GM12878 (cell line): ENCODE data around the gene MYH10. TPM values are rescaled to one million over a fixed set of nuclear protein-coding genes. Genes with fewer than 3 reads are reported as not detected.

Experiments
- ATAC-seq: fragments of 200-7000 bp; cut with Tn5 transposase; 3 replicates; pipeline ENCODE4 v1.9.1; 2020; ENCODE audit warnings: mild to moderate bottlenecking, moderate library complexity
- BruUV-seq: library from RNA; stranded (reverse); fragments of 400-500 nt; replicated peaks from 2 replicates; lab custom pipeline; 2021; lab: Mats Ljungman, UMichigan
- CTCF ChIA-PET: fragments of 300-600 bp; sonication (Branson Sonifier 250); formaldehyde crosslinking; extraction: SDS; loops from one replicate; lab custom pipeline; 2021; ENCODE audit warnings: inconsistent platforms; lab: Yijun Ruan, JAX
- POLR2A ChIA-PET: fragments of 350-600 bp; formaldehyde crosslinking; extraction: SDS; loops from one replicate; lab custom pipeline; 2021; ENCODE audit warnings: inconsistent platforms; lab: Charles Lee
- RAD21 ChIA-PET: fragments of 300-600 bp; sonication (Branson Sonifier 250); formaldehyde crosslinking; loops from one replicate; lab custom pipeline; 2023; ENCODE audit warnings: antibody characterized with exemption; ENCODE audit not compliant: unreplicated experiment; lab: Charles Lee
- SMC1A ChIA-PET: fragments of 300-600 bp; sonication (Branson Sonifier 250); formaldehyde crosslinking; loops from one replicate; lab custom pipeline; 2023; ENCODE audit not compliant: unreplicated experiment, uncharacterized antibody; lab: Charles Lee
- DNase-seq: peaks from one replicate; pipeline ENCODE4 v3.0.0-alpha.2; 2011; ENCODE audit warnings: low read depth, low spot score
- FAIRE-seq: peaks from 3 replicates; lab custom pipeline; 2011; peaks lifted over from hg19 to GRCh38; lab: Jason Lieb, UNC
- H2AFZ ChIP-seq: 2 replicates; pipeline ENCODE4 v1.6.0; 2011; ENCODE audit warnings: low read depth, low read length, control low read depth; ENCODE audit not compliant: control insufficient read depth
- H3K27ac ChIP-seq: 2 replicates; pipeline ENCODE4 v1.5.1; 2011; ENCODE audit warnings: control low read depth; ENCODE audit not compliant: control insufficient read depth, insufficient read depth
- H3K27me3 ChIP-seq, 2 experiments: replicated peaks in 1 of 2; 2 replicates each; pipeline versions ENCODE4 v1.6.0 to v1.6.1; 2011; ENCODE audit warnings: low read length in 1 of 2; ENCODE audit not compliant: control insufficient read depth in 2 of 2, insufficient read depth in 2 of 2
- H3K36me3 ChIP-seq, 2 experiments: 2 replicates each; pipeline ENCODE4 v1.5.1; 2011; ENCODE audit warnings: low read length in 1 of 2; ENCODE audit not compliant: control insufficient read depth in 2 of 2, insufficient read depth in 2 of 2
- H3K4me1 ChIP-seq: 2 replicates; pipeline ENCODE4 v1.6.1; 2011; ENCODE audit warnings: mild to moderate bottlenecking, low read length, moderate library complexity, mixed read lengths; ENCODE audit not compliant: control insufficient read depth, insufficient read depth
- H3K4me2 ChIP-seq: 2 replicates; pipeline ENCODE4 v1.6.0; 2011; ENCODE audit warnings: control low read depth; ENCODE audit not compliant: control insufficient read depth, insufficient read depth
- H3K4me3 ChIP-seq: fragments of 200-600 bp; sonication (generic); 2 replicates; pipeline ENCODE4 v1.5.1; 2016
- H3K79me2 ChIP-seq: 2 replicates; pipeline ENCODE4 v1.6.0; 2011; ENCODE audit warnings: low read length; ENCODE audit not compliant: control insufficient read depth, insufficient read depth
- H3K9ac ChIP-seq: 2 replicates; pipeline ENCODE4 v1.8.0; 2011; ENCODE audit warnings: low read length, control low read depth, mixed read lengths; ENCODE audit not compliant: control insufficient read depth, insufficient read depth
- H3K9me3 ChIP-seq: replicated peaks from 3 replicates; pipeline ENCODE4 v1.5.1; 2011; ENCODE audit warnings: mild to moderate bottlenecking, low read length; ENCODE audit not compliant: control insufficient read depth, insufficient read depth
- H4K20me1 ChIP-seq: 2 replicates; pipeline ENCODE4 v1.6.0; 2011; ENCODE audit not compliant: control insufficient read depth, insufficient read depth
- CBFB ChIP-seq: IDR thresholded peaks from 2 replicates; pipeline ENCODE4 v1.6.1; 2016; ENCODE audit warnings: antibody characterized with exemption, low read depth
- MEF2A ChIP-seq: IDR thresholded peaks from 2 replicates; pipeline ENCODE4 v1.6.1; 2011; ENCODE audit warnings: low read depth, mild to moderate bottlenecking, low read length, moderate library complexity; ENCODE audit not compliant: insufficient read depth
- PKNOX1 ChIP-seq: fragments of 450-650 bp; IDR thresholded peaks from 2 replicates; pipeline ENCODE4 v1.6.1; 2016; ENCODE audit warnings: mild to moderate bottlenecking
- RAD51 ChIP-seq: fragments of 450-650 bp; IDR thresholded peaks from 2 replicates; pipeline ENCODE4 v1.6.1; 2016; ENCODE audit warnings: moderate library complexity, mild to moderate bottlenecking, inconsistent platforms
- TCF12 ChIP-seq: IDR thresholded peaks from 2 replicates; pipeline ENCODE4 v1.6.1; 2011; ENCODE audit warnings: low read depth, mild to moderate bottlenecking, low read length
- ZBTB33 ChIP-seq: fragments of 450-650 bp; IDR thresholded peaks from 2 replicates; pipeline ENCODE4 v1.6.1; 2017; ENCODE audit warnings: mild to moderate bottlenecking
- ZBTB4 ChIP-seq: fragments of 450-650 bp; formaldehyde crosslinking; IDR thresholded peaks from 2 replicates; pipeline ENCODE4 v1.4.0; 2022; ENCODE audit warnings: mild to moderate bottlenecking, moderate library complexity
- WGBS: methylation state at CpG from one replicate; pipeline ENCODE4 v1.1.6; 2016; ENCODE audit warnings: low lambda C conversion rate; ENCODE audit not compliant: insufficient replicate concordance, insufficient coverage; ENCODE audit errors: missing lambda C conversion rate; 5-methylcytosine and 5-hydroxymethylcytosine counted together
- in situ Hi-C: fragments of 300-500 bp; cut with MboI; formaldehyde crosslinking; loops from 9 replicates; pipeline ENCODE4 v1.14.3; 2018; ENCODE audit warnings: mixed read lengths
- intact Hi-C: fragments of 100-400 bp; cut with micrococcal nuclease; formaldehyde crosslinking; loops from one replicate; pipeline ENCODE4 v1.14.2; 2022; ENCODE audit not compliant: unreplicated experiment
- polyA plus RNA-seq, 11 experiments: library from polyadenylated mRNA; depleted of rRNA in 4 of 11; unstranded in 6 of 11; stranded (reverse) in 5 of 11; fragments of >200 nt; fragmentation: Nextera tagmentation in 4 of 11; fragmentation: Illumina TruSeq in 1 of 11; extraction: Ambion mirVana in 4 of 11; extraction: Trizol in 1 of 11; gene quantifications; 1 replicate in 1 of 11; 2 replicates in 10 of 11; pipeline versions ENCODE4 v1.2.1 to v1.2.3, GENCODE V29; 2011 to 2016; ENCODE audit warnings: inconsistent platforms in 2 of 11, missing spikeins in 2 of 11, low read depth in 1 of 11
- total RNA-seq, 4 experiments: library from RNA; depleted of rRNA in 3 of 4; stranded (reverse); fragments of >200 nt in 3 of 4; fragmentation: Illumina TruSeq in 1 of 4; extraction: Trizol in 1 of 4; gene quantifications; 2 replicates each; pipeline versions ENCODE4 v1.2.1 to v1.2.3, GENCODE V29; 2013 to 2021

Gene MYH10
- total and polyA plus RNA-seq, 10 of the 15 experiments (the other 5 are each of a cell fraction or from before 2014, with no cell fraction given): 0.33 to 7.1 (median 1.0) TPM

GRCh38 chr17:8484465-8484864 is 146.1 kb downstream of the MYH10 start:
- SMC1A ChIA-PET: no interaction called here
- H3K27ac ChIP-seq: no peak overlapping the region
- no peaks in the 10 kb centered on the region for H3K4me1 ChIP-seq
- no peak for FAIRE-seq
- TF ChIP-seq MEF2A: no peak
- no peak for TF ChIP-seq RAD51
- no peak for TF ChIP-seq CBFB
- TF ChIP-seq ZBTB33: no peak
- TF ChIP-seq TCF12: no peak
- TF ChIP-seq PKNOX1: no peak
- TF ChIP-seq ZBTB4 (CRISPR knock-in tag): no peak
- CTCF ChIA-PET: interaction anchor here (1.0 to 2.0 kb wide), 2 partner anchors 15 to 248 kb away, joined by 3 to 7 read pairs; no protein-coding TSS in a partner anchor
- no peak overlapping the region for H3K4me3 ChIP-seq
- ATAC-seq: no peak
- H3K79me2 ChIP-seq: no peaks in the 10 kb centered on the region
- RAD21 ChIA-PET: no interaction called here
- POLR2A ChIA-PET: no interaction called here
- peaks cover 2% of the 10 kb centered on the region; the same call in 1 of the 3 replicates for H3K9me3 ChIP-seq
- DNase-seq: no peak
- no peak overlapping the region for H3K4me2 ChIP-seq
- no peaks in the 10 kb centered on the region for H3K27me3 ChIP-seq
- no peaks in the 10 kb centered on the region for H4K20me1 ChIP-seq
- no peak overlapping the region for H2AFZ ChIP-seq
- peaks cover 0 to 7% of the 10 kb centered on the region in 2 experiments; a peak in 1 of 4 replicates for H3K36me3 ChIP-seq
- no TSS peak for BruUV-seq
- in situ Hi-C loops: no loop called here
- intact Hi-C loops: no loop called here
- WGBS: 100% methylated on average over 1 of the region's 1 CpG
- no peak overlapping the region for H3K9ac ChIP-seq
